Stimulated activated CD4-positive, alpha-beta T cell treated with anti-CD3 and anti-CD28 coated beads, Interleukin-1b, Interleukin-23, amount 100 ng/mL, for 1 hour (primary cell): ENCODE measurements around the gene CNGB1.
A peak's percentile ranks its signal among the peaks of the same experiment; 100 is the strongest.
"Not testable (repeated sequence)": the region's sequence is repeated elsewhere in the genome, so short reads cannot be mapped to it uniquely, and the experiment has no call there.

Experiments
- DNase-seq, 2 donors: peaks; one replicate each; pipeline ENCODE4 v3.0.0-alpha.2; 2020; ENCODE audit warnings: low read depth in 2 of 2

CNGB1 gene

DNA sequence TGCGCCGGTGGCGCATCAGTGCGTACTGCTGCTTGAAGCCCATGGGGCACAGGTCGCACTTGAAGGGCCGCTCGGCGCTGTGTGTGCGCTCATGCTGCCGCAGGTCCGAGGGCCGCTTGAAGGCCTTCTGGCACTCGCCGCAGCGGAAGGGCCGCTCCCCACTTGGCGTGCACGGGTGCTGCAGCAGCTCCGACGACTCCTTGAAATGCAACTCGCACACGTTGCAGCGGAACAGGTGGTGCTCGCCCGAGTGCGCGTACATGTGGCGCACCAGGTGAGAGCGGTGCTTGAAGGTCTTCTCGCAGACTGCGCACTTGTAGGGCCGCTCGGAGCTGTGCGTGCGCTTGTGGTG is 26.2 kb upstream of the CNGB1 start:
- no peak for DNase-seq

DNA sequence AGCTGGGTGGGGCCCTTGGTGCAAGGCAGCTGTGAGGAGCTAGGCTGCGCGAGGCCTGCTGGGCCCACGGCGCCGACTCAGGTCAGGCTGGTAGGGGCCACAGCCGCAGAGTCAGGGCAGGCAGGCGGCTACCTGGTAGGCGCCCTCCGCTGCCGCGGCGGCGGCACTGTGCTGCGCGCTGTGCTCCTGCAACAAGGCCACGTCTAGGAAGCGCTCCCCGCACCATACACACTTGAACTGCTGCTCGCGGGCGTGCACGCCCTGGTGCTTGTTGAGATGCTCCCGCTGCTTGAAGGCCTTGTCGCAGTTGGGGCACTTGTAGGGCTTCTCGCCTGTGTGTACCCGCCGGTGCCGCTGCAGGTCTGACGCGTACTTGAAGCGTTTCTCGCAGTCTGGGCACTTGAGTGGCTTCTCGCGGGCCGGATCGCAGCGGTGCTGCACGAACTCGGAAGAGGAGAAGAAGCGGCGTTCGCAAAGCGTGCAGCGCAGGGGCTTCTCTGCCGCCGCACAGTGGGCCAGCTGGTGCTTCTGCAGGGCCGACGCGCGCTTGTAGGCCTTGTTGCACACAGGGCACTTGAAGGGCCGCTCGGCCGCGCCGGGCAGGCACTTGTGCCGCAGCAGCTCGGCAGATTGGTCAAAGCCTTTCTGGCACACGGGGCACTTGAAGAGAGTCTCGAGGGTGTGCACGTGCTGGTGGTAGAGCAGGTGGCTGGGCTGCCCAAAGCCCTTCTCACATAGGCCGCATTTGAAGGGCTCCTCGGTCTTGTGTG is 25.7 kb upstream of the CNGB1 start:
- no peak for DNase-seq

DNA sequence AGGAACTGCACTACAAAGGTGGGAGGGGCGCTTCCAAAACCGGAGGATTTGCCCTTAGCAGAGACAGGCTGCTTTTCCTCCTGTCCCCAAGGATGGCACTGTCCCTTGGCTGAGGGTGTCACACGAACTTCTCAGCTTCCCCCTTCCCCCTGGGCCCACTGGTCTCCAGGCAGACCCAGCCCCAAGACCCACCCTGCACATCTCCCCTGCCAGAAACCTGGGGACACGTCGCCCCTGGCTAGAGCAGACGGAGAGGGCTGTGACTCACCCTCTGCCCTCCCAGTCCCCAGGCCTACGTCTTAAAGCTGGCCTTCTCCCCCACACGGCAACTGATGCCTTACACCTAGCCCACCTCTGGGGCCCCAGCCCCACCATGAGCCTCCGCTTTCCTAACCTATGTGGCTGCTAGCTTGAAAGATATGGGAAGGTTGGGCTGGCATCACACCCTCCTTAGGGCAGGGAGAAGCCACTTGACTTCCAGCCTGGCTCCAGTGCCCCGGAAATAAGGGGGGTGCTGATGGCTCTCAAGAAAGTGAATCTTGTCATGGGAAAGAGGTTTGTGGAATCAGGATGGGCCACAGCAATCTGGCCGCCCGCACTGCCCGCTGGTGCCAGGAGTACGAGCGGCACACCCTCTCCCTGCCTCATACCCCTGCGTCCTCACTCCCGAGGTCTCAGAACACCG is 24.9 kb upstream of the CNGB1 start:
- DNase-seq = no peak

DNA sequence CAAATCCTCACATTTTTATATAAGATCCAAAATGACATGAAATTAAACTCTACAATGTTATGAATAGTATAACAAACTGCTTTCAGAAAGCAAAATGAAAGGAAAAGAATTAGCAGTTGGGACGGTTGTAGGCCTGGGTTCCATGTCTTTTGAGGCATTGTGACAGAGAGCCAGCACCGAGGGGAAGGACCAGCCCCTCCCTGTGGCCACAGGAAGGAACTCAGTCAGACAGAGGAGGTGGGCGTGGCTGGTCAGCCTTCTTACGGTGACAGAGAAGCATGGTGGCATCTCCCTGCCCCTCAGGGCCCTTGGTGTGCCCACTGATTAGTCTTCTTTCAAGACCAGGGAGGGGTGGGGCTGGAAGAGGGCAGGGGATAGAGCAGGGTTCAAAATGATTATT is 23.9 kb upstream of the CNGB1 start:
- no peak for DNase-seq

DNA sequence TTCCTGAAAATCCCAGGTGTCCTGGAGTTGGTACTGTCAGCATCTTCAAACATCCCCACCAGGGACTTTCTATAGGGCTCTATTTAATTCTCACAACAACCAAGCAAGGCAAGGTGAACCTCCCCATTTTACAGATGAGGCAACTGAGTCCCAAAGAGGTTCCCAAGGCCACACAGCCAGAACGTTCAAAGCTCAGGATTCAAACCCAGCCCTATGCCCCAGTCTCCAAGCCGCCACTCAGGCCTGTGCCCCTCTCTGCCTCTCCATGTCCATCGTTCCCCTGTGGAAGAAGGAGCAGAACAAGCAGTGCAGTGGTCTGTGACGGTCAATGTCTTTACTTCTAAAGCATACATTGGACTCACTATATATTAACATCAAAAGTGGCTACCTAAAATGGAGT is 23.4 kb upstream of the CNGB1 start:
- DNase-seq = no peak

DNA sequence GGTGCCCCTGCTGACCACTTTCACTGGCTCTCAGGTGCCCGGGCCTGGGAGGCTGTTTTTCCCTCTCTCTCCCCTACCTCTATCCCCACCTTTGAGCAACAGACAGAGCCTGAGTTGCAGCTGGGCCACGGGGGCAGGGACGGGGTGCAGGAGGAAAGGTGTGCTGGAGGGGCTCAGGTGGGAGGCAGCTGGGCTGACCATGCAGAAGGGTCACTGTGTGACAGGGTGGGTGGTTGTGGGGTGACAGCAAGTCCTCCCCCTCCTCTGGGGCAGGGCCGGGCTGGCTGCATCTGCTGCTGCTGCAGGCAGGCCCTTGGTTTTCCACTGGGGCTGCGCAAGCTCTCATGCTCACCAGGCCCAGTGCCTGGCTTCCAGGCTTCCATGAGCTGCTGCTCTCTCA is 23.0 kb upstream of the CNGB1 start:
- no peak for DNase-seq

DNA sequence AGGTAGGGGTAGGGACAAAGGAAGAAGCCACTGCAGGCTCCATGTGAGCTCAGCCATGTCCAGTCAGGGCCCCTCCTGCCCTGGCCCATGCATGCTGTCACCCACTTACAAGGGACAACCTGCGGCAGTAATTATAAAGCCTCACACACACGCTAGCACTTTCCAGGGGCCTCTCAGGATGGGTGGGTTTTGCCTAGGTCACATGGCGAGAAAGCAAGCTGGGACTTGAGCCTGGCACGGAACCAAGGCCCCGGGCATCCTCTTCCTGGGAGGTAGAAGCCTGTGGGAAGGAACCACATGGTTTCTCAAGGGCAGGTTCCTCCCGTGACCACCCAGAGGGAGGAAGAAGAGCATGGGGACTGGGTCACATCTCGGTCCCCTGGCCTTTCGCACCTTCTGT is 22.5 kb upstream of the CNGB1 start:
- no peak for DNase-seq

DNA sequence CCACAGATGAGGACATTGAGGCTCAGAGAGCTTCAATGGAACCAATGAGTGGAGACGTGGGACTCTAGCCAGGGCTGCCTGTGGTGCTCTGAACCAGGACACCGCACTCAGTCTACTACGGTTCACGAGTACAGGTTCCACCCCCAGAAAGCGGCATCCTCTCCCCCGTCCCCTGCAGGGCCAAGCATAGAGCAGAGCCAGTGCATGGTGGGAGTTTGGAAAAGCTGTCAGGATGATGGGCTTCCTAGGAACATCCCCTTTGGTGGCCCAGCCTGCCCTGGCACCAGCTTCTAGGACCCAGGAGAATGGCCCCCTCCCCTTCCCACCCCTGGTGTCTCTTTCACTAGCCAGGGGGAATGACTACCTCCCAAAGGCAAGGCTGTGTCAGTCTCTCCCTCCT is 21.2 kb upstream of the CNGB1 start:
- no peak for DNase-seq

DNA sequence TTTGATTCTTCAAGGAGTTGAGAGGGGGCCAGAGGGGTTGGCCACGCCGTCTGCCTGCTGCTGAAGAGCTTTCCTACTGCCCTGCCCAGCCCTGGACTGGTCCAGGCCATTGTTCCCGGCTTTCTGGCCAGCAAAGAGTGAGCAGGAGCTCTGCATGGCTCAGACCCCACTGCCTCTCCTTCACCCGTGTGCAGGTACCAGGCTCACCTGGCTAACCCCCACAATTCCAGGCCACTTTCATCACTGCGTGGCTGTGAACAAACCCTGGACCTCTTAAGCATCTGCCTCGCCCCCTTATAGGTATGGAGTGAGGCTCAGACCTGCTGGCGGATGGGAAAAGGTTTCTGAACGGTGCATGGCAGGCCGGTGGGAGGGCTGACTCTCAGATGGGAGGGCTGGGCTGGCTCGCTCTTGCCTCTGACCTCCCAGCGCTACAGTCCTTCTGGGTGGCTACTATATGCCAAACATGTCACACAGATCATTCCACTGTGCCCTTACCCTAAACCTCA is 20.7 kb upstream of the CNGB1 start:
- DNase-seq = no peak

DNA sequence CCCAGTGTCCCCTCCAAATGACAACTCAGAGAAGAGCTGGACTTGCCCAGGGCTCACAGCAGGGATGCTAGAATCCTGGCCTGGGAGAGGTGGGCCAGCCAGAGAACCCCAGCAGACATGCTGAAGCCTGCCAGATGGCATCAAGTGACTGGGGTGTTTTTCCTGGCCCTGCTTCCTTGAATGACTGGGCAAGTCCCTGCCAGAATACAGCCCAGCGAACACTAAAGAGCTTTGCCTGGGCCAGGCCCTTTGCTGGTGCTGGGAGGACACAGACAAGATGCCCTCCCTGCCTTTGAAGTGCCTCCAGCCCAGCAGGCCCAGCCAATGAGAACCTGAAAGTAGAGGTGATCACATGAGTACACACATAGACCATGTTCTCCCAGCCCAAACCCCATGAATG is 18.0 kb upstream of the CNGB1 start:
- no peak for DNase-seq

DNA sequence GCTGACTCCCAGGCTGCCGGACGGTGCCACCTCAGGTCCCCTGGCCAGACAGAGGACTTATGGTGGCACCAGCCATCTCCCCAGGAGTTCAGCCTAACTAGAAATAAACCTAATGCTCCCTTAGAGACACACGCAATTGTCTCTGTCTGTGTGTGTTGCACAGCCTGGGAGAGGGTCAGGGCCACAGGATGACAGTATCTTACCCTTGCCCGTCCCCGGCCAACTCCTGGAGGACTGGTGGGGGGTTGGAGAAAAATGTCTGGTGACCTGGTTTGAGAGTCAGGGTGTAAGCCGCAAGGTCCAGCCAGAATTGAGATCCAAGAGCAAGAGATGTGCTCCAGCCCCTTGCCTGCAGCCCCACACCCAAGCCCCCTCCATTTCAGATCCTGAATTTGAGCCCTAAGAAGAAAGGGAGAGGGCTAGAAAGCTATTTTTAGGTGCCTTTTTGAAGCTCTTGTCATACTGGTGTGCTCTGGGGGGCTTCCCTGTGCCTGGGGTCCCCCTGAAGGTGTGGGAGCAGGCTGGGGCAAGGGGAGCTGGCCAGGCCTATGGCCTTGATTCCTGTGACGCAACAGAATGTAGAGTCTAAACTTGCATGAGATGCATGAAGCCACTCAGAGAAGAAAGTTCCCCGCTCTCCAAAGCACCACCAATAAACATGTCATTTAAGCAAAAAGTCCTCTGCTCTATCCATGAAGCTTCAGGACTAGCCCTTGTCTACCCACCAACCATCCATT is 16.7 kb upstream of the CNGB1 start:
- DNase-seq = no peak

DNA sequence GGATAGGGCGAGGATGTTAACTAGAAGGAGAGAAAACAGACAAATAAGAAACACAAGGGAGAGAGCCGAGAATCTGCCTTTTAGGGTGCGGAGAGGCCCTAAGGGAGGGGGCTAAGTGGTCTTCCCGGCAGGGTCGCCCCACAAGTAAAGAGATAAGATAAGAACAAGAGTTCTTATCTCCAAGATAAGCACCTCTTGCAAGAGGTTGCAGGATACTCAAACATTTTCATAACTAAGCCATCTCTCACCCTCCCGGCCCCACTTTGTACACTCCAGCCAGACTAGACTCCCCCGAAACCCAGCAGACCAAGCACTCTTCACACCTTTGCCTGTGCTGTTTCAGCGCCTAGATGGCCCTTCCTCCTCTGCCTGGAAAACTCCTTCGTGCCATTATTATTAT is 15.3 kb upstream of the CNGB1 start:
- DNase-seq = no peak

DNA sequence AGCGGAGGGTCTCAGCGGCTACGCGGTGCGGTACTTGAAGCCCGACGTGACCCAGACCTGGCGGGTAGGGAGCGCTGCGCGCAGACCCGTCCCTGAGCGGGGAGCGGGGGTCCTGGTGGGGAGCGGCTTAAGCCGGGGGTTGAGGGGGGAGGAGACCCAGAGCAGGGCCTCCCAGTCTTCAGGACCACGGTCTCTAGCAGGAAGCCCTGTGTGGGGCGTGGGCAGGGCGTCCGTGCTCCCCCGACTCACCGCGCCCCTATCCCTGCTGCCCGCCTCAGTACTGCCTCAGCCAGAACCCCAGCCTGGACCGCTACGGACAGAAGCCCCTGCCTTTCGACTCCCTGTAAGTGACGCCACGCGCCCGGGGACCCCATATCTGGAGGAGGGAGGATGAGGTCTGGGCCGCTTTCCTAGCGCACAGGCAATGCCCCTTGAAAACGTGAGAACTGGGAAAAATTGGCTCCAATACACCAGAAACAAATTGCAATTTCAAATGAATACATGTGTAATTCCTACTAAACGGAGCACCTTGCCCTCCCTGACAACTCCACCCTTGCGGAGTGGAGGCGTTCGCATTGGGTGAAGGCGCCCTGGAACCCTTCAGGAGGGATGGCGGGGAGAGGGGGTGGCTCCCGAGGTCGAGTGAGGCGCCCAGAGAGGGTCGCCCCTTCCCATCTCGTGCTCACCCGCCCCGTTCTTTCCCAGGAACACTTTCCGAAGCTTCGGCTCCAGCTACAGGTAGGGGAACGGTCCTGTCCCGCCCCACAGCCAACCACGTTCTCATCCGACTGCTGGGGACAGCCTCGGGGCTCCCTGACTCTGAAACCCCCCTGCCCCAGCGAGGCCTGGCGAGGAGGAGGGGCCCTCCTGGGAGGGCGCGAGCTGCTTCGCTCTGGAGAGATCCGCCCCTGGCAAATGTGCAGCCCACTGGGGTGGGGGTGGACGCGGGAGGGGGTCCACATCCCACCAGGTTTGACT is 14.6 kb upstream of the CNGB1 start:
- no peak for DNase-seq

DNA sequence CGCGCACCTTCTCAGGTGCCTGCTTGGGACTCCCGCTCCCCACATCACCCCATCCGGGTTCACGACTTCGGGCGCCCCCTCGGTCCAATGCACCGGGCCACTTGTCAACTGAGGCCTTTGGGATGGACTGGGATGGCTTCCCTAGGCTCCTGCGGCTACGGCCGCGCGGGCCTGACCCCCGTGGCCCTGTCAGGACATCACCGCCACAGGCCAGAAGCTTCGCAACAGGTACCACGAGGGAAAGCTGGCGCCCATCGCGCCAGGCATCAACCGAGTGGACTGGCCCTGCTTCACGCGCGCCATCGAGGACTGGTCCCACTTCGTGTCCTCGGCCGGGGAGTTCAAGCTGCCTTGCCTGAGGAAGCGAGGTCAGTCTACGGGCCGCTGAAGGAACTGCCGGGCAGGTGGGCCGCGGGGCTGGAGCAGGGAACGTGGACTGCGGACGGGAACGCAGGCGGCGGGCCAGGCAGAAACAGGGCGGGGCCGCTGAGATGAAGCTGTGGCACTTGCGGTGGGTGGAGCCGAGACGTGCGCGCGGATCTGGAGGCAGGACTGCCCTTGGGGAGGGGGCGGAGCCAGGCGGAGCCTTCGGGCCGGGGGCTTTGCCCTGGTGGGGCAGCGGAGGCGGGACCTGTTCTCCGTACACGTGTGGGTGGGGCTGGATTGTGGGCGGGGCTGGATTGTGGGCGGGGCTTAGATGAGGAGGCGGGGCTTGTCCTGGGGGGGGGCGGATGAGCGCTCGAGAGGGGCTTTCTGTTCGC is 13.7 kb upstream of the CNGB1 start:
- DNase-seq = peak; percentile 83 to 86

DNA sequence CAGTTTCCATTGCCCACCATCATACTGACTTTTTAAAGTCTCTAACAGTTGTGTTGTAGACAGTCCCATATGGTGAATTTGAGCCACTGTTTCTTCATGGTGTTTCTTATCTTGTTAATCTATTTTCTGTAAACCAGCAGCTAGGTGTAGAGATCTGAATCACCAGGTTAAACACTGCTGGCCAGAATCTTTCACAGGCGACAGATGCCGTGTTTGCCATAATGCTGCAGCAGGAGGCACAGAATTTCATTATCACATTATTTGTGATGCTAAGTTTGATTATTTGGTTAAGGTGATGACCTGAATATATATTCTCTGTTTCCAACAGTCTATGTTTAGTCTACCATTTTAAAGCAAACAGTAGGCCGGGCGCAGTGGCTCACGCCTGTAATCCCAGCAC is 11.5 kb upstream of the CNGB1 start:
- no peak for DNase-seq

DNA sequence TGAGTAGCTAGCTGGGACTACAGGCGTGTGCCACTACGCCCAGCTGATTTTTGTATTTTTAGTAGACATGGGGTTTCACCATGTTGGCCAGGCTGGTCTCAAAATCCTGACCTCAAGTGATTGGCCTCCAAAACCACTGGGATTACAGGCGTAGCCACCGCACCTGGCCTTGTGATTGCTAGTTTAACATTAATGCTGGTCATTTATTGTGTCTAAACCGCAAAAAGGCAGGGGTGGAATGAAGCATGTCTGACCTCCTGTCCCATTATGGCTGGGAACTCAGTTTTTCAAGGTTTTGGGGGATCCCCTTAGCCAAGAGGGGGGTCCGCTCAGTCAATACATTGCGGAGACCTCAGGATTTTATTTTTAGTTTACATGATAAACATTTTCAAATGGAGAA is 10.7 kb upstream of the CNGB1 start:
- DNase-seq = no peak

DNA sequence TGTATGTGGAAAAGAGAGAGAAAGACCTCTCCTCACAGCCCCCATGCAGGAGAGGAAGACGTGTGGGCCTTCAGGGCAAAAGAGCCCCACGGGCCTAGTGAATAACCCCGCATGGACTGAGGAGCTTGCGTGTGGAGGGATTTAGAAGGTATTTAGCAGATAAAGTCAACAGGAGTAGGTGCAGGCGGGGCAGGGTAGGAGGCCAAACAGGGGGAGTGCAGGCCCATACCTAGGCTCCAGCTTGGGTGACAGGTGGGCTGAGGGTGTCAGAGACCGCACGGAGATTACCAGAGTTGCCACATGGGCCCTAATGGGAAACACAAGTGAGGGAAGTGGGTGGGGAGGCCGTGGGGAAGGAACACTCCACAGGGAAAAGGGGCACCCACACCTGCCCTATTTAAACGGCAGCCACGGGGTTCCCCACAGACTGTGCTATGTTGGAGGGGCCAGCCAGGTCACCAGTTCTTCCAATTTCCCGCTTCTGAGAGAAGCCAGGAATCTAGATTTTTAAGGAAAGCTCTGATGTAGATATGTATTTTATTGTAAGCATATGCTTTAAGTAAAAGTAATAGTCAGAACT is 8.2 kb upstream of the CNGB1 start:
- DNase-seq = no peak

DNA sequence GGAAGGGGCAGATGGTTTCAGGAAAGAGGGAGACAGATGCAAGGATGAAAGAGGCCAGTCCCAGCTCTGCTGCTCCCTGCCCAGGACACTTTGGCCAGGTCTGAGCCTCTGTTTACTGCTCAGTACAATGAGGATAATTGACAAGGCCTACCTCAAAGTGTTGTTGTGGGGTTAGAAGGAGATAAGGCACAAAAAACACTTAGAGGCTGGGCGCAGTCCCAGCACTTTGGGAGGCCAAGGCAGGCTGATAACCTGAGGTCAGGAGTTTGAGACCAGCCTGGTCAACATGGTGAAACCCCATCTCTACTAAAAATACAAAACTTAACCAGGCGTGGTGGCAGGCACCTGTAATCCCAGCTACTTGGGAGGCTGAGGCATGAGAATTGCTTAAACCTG is 7.1 kb upstream of the CNGB1 start:
- DNase-seq = not testable (repeated sequence)

DNA sequence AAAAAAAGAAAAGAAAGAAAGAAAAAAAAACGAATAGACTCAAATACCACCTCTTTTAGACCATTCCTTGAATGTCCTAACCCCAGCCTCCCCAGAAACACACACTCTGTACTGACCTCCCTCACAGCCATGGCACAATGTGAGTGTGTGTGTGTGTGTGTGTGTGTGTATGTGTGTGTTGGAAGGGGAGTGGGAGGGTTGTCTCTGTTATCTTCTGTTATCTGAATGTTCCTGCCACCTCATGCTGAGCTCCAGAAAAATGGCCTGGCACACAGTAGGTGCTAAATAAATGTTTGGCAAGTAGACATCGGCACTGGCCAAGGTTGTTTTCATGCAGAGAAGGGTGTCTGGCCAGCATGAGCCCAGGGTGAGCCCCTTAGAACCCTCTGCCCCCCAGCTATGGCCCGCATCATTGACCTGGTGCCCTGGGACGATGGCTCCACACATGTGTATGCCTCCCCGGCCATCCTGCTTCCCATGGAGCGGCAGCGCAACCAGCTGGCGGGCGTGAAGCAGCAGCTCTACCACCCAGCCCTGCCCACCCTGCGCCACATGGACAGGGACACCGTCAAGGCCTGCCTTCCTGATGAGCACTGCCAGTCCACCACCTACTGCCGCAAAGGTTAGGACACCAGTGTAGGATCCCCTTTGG is 6.6 kb upstream of the CNGB1 start:
- DNase-seq = no peak

DNA sequence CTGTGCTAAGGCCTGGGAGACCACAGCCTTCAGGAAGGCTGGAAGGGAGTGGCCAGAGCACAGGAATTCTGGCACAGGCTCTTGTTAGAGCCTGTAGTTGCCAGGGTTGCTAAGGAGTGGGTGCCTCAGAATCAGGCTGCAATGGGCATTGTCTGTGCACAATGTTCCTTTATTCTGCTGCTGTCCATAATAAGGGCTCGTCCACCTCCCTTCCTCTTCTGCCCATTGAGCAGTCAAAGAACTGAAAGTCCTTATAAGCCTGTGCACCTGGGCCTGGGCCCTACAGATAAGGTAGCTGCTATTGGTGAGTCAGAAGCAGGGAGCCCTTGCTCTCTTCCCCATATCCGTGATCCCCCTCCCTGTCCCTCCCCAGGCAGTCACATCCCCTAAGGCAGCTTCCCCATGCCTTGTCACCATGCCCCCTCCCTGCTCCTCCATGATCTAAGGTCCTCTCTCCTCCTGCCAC is 5.4 kb upstream of the CNGB1 start:
- DNase-seq = no peak
